GM19372 (cell line): ENCODE measurements around the gene MMD.

Experiments used
- ATAC-seq: cut with Tn5 transposase; IDR thresholded peaks from one replicate; pipeline ENCODE4 v1.9.1; 2021; ENCODE audit warnings: mild to moderate bottlenecking, low read depth, moderate library complexity; ENCODE audit not compliant: unreplicated experiment

The MMD gene

DNA sequence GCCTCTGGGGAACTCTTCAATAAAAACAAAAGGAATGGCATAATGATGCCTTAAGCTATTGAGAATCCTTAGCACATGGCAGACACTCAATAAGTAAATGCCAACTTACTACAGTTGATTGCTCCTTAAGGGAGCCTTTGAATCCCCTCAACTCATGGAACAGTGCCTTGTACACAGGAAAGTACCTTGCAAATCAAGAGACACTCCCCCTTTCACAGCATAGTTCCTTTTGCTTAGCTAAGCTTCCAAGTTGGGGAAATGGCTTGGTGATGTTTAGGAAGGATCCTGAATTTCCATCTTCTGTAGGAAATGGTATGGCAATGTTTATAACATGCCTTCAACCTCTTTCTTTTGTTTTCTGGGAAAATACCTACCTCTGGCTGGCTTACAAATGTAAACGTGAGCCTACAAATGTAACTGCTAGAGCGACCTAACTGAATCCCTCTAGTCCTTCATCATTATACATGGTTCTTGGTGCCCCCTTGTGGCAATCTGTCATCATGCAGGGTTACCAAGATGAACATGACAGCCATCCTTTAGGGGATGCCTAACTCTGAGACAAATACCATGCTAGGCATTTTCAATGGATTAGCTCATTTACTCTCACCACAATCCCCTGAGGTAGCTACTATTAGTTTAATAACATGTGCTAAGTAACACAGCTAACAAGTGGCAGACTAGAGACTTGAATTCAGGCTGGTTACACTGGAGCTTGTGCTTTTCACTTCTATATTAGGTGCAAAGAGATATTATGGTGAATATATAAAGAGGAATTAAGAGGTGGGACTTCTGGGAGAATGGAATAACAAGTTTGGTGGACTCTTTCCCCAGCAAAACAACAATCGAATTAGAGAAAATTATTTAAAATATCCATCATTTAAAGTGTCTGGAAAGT, 65.0 kb downstream of the MMD start:
- peak; percentile 88 for ATAC-seq

DNA sequence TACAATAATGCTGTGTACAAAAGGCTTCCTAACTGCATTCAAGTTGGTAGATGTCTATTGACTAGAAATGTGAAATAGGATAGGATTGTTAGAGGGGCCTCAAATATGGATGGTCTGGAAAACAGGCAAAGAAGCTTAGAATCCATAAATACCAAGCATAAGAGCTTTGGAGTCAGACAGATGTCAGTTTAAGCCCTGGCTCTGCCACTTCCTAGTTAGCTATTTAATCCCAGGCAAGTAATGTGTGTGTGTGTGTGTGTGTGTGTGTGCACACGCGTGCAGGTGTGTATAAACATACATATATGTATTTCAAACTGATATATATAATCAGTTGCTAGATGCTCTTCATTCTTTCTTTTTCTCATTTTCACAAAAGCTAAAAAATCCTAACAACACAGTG, 66.7 kb downstream of the MMD start:
- ATAC-seq: no peak

DNA sequence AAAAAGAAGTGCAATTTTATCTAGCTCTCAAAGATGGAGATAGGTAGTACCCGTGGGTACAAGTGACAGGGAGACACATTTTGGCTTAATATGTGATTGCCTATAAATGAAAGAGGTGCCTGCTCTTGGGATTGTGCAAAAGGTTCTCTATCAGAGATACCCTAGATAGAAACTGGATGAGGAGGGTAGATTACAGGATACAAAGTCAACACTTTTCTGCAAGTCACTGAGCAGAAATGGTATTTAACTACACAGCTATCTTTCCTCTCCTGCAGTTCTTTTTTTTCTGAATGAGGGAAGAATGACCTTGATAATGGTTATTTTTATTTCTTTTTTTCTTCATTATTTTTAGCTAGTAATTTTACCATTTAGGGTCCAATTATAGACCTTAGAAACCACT, 67.6 kb downstream of the MMD start:
- ATAC-seq: no peak

DNA sequence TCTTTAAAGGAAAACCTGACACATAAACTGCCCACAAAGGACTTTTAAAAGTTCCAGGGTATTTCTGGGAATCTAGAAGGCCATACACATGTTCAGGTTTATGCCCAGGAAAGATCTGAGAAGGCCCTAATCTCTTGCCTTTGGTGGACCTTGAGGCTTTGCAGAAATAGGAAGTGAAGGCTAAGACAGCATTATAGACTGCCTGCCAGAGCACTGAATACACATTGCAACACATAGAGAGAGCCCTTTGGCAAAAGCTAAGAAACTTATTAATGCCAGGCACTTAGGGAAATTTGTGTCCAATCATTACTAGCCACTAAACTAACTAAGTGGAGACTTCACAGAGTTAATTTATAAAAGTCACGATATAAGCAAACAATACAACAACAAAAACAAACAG, 70.4 kb downstream of the MMD start:
- no peak for ATAC-seq

DNA sequence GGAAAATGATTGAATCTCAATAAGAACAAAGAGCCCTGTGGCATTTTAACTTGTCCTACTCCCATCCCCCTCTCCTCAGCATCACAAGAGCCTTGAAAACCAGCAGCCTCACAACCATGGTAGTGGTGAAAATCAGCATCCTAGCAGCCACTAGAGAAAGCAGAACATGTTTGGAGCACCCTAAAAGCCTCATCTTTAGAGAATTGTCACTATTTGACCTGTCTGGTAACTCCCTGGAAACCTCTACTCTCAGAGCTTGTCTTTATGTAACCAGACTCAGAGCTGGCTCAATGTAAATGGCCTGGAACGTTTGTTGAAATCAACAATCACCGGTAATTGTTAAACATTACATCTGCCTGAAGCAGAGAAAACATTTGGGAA, 70.8 kb downstream of the MMD start:
- ATAC-seq: no peak

DNA sequence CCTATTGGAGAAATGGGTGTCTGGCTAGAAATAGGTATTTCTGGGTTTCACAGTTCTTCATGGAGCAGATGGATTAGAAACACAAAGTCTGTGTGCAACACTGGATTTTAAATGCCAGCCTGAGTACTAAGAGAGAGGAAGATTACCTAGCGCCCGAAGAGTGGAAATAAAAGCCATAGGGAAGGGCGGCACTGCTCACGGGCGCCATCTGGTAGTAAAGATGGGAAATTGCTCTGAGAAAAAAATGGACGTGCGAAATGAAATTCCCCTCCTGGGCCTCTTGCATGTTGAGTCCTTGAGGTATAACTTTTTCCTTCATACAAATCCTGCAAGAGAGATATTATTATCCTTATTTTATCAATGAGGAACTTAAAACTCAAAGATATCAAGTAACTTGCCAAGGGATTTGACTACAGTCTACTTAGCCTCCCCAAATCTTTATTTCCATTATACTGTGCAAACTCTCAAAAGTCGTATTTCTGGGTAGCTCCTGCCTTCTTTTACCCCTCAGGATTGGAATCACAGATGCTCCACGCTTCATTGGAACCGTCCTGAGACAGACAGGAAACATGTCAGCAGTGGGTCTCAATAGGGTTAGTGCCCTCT, 72.8 kb downstream of the MMD start:
- ATAC-seq: no peak

DNA sequence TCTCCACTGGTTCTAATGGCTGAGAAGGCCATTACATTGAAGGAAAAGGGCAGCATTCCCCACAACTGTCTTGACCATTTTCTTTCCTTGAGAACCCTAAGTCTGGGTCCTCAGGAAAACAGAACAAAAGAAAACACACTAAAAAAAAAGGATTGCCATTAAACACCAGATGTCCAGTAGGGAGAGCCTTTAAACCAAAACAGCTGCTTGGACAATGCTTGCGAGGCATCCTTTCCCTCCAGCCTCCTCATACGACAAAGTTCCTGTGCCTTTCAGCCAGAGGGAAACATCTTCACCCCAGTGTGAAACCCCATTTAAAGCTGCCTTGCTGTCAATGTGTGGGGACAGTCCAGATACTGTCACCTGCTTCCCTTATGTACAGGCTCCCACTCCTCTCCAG, 74.3 kb downstream of the MMD start:
- ATAC-seq: no peak

DNA sequence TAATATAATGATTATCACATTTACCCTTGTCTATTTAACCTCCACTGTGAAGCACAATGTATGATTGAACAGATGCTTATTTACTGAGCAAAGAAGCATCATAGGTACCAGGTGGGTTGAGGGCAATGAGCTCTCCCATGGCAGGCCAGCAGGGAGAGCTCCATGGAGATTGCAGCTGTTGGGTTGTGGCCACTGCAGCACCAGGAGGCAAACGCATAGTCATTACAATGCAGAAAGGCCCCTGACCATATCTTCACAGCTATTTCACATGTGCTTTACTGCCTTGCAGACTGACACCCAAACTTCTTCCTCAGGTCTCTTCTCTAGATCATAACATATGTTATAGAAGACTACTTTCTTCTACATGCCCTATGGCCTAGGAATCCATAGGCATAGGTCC, 75.0 kb downstream of the MMD start:
- no peak for ATAC-seq

DNA sequence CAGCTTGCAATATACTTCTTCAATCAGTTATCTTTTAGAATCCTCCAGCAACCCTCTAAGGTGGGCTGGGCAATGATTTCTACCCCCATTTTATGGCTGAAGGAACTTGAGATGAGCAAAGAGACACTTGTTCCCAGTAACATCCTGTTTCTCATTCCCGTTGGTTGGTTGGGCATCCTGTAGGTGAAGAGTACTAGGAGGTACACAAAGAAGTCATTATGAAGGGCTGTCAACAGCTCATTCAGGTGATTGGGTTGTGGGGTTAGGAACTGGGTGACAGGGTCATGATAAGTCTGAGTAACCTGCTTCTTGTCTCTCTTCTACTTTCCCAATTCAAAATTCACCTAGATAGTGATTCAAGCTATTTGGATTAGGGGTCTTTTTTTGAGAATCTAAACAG, 76.5 kb downstream of the MMD start:
- no peak for ATAC-seq

DNA sequence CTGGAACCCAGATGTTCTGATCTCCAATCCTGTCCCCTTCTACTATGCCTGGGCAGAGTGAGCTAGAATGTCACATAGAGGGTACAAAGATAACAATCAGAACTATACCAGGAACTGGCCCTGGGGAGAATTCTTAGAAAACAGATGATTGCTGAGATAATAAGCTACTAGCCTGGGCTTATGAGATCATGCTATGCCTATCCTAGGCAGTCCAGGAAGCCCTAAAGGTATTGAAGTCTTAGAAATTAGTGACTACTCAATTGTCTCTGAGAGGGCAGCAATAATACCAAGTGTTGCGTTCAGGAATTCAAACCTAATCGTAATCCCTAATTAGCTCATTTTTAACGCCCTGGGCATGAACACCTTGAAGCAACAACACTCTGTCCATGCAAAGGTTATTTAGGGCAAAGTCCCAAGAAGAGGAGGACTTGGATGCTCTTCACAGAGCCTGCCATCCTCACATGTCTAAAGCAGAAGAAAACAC, 77.1 kb downstream of the MMD start:
- no peak for ATAC-seq

DNA sequence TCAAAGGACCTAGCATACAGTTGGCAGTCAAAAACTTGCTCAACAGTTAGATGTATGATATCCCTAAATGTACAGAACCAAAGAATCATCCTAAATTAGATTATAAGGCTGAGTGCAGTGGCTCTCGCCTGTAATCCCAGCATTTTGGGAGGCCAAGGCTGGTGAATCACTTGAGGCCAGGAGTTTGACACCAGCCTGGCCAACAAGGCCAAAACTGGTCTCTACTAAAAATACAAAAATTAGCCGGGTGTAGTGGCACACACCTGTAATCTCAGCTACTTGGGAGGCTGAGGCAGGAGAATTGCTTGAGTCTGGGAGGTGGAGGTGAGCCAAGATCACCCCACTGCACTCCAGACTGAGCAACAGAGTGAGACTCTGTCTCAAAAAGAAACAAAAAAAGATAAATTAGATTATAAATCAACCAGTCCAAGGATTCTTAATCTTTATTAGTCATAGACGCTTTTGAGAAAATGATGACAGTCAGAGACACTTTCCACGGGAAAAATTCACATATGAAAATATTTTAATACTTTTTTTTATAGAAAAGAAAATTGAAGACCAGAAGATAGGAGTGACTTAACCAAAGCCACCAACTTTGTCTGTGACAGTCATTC, 77.6 kb downstream of the MMD start:
- no peak for ATAC-seq

DNA sequence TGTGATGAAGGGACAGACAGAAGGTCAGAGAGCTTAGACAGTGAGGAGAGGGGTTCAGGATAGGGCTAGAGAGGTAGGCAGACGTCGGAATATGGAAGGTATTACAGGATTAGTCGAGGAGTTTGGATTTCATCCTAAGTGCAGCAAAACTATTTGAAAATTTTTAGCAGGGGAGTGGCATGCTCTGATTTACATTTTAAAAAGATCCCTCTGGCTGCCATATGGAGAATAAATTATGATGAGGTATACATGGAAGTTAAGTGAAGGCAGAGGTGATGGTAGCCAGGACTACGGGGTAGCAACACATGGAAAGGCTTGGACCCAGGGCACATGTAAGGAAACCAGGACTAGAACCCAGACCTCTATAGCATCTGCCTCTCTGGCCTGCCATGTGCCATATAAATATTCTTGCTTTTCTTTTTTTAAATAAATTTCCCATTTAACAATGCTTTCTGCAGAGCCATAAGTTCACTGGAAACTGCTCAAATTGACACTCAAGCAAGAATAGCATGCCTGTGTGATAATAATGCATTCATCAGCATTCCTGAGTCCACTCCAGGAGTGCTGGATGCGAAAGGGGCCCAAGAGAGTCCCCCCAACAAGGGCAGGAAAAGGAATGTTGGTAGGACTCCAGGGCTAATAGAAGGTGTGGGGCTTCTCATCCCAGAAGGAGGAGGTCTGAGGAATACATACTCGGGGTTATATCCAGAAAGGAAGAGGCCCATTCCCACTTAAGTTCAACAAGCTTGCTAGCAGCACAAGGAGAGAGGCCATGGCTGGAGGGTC, 78.6 kb downstream of the MMD start:
- no peak for ATAC-seq
